Astrocyte of the spinal cord (primary cell): ENCODE measurements around the gene KLF7.

ENCODE experiments used
- DNase-seq: peaks from one replicate; pipeline ENCODE4 v3.0.0; 2011; ENCODE audit warnings: low read depth, low spot score
- H3K4me3 ChIP-seq: 2 replicates; pipeline ENCODE4 v1.5.1; 2011; ENCODE audit warnings: low read depth, mild to moderate bottlenecking, low read length, moderate library complexity
- CTCF ChIP-seq: IDR thresholded peaks from 2 replicates; pipeline ENCODE4 v1.5.1; 2012; ENCODE audit warnings: low read depth, mild to moderate bottlenecking, low read length, inconsistent platforms
- in situ Hi-C: cut with HindIII; loops from 2 replicates; pipeline ENCODE4 v1.10.0; 2017; ENCODE audit warnings: low sequenced_read_pairs

KLF7 gene

DNA sequence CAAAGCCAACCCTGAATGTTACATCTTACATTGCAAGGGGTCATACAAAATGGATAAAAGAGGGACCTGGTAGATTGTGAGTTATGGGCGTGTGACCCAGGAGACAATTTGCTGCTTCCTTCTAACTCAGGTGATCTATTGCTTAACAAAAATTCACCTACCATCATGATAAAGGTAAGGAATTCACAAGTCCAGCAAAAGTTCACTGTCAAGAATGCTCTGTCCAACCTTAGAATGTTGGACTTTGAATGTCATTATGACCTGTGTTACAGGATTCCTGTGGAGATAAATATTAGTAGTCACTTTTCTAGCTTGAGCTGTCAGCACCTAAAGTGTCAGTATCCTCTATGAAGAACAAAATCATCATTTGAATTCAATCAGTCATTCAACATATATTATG, 7.9 kb upstream of the KLF7 start:
- TF ChIP-seq CTCF, result no peak
- no peak overlapping the region for H3K4me3 ChIP-seq
- DNase-seq, result no peak
- in situ Hi-C loops, result no loop called here

- TF ChIP-seq CTCF, result no peak
- peak; percentile 78 for DNase-seq
- peak overlapping the region; percentile 45 for H3K4me3 ChIP-seq
- in situ Hi-C loops, result no loop called here
Measured at GRCh38 chr2:207167099-207167923, 1.6 kb upstream of the KLF7 start.

DNA sequence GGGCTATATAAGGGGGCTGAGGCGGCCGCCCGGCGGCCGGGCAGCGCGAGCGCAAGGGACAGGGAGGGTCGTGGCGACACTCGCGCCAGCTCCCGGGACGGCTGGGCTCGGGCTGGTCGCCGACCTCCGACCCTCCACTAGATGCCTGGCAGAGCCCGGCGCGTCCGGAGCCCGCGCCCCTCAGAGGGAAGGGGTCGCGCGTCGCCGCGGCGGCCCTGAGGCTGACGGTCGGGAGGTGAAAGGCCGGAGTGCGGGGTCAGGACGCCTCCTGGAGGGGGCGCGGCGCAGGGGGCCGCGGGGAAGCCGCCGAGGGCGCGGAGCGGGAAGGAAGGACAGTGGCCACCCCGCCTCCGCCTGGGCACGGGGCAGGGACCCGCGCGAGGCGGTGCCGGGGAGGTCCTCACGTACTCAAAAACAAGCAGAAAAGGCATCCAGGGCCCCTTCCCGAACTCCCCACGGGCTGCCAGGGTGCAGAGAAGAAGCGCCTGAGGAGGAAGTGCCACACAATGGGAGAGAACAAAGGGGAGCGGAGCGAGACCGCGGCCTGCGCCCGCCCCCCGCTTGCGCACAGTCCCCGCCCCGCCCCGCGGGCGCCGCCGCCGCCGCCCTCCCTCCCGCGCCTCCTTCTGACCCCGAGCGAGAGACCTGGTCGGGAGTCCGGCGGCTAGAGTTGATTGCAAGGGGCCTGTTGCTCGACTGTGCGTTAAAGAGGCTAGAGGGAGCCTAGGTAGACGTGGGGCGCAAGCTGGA, 776 bp upstream of the KLF7 start:
- TF ChIP-seq CTCF, result peak; percentile 4
- in situ Hi-C loops, result no loop called here
- DNase-seq, result peak; percentile 87
- H3K4me3 ChIP-seq, result peak overlapping the region; percentile 45

- H3K4me3 ChIP-seq, result peak overlapping the region; percentile 83
- TF ChIP-seq CTCF, result no peak
- in situ Hi-C loops, result no loop called here
- peak; percentile 100 for DNase-seq
Measured at GRCh38 chr2:207166039-207166348, 246 bp upstream of the KLF7 start.

- no peak for TF ChIP-seq CTCF
- peak overlapping the region; percentile 83 for H3K4me3 ChIP-seq
- peak; percentile 59 for DNase-seq
- in situ Hi-C loops, result no loop called here
Measured at GRCh38 chr2:207164006-207164831, 1.5 kb downstream of the KLF7 start.

GRCh38 chr2:207163756-207164005, 2.1 kb downstream of the KLF7 start:
- in situ Hi-C loops, result no loop called here
- DNase-seq, result no peak
- peak overlapping the region; percentile 83 for H3K4me3 ChIP-seq
- TF ChIP-seq CTCF, result no peak
